IMR-90 (cell line): ENCODE results near the gene GYPB.
"Not testable (repeated sequence)": the region's sequence is repeated elsewhere in the genome, so short reads cannot be mapped to it uniquely, and the experiment has no call there.

Experiments
- RAD21 ChIP-seq: IDR thresholded peaks from 2 replicates; pipeline ENCODE4 v1.6.1; 2012; ENCODE audit warnings: low read length, improper control_type of control experiment
- TF ChIP-seq, protein P1 (sequence below): conservative IDR thresholded peaks from 2 replicates; pipeline ENCODE4 v1.5.1; 2012; ENCODE audit warnings: mild to moderate bottlenecking, low read depth, low read length, improper control_type of control experiment
- TF ChIP-seq, protein P2 (sequence below): fragments of 150-350 bp; IDR thresholded peaks from 2 replicates; pipeline ENCODE4 v1.6.1; 2017; ENCODE audit warnings: mild to moderate bottlenecking, antibody characterized with exemption, low read length, low read depth

- TF ChIP-seq, protein P1, sequence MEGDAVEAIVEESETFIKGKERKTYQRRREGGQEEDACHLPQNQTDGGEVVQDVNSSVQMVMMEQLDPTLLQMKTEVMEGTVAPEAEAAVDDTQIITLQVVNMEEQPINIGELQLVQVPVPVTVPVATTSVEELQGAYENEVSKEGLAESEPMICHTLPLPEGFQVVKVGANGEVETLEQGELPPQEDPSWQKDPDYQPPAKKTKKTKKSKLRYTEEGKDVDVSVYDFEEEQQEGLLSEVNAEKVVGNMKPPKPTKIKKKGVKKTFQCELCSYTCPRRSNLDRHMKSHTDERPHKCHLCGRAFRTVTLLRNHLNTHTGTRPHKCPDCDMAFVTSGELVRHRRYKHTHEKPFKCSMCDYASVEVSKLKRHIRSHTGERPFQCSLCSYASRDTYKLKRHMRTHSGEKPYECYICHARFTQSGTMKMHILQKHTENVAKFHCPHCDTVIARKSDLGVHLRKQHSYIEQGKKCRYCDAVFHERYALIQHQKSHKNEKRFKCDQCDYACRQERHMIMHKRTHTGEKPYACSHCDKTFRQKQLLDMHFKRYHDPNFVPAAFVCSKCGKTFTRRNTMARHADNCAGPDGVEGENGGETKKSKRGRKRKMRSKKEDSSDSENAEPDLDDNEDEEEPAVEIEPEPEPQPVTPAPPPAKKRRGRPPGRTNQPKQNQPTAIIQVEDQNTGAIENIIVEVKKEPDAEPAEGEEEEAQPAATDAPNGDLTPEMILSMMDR: not testable (repeated sequence)
- TF ChIP-seq RAD21: not testable (repeated sequence)
- TF ChIP-seq, protein P2, sequence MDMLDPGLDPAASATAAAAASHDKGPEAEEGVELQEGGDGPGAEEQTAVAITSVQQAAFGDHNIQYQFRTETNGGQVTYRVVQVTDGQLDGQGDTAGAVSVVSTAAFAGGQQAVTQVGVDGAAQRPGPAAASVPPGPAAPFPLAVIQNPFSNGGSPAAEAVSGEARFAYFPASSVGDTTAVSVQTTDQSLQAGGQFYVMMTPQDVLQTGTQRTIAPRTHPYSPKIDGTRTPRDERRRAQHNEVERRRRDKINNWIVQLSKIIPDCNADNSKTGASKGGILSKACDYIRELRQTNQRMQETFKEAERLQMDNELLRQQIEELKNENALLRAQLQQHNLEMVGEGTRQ: not testable (repeated sequence)
These were observed 10.6 kb downstream of the GYPB start for GRCh38 chr4:144008602-144009001.
